ENCODE results near the gene ARHGAP40.

DNA sequence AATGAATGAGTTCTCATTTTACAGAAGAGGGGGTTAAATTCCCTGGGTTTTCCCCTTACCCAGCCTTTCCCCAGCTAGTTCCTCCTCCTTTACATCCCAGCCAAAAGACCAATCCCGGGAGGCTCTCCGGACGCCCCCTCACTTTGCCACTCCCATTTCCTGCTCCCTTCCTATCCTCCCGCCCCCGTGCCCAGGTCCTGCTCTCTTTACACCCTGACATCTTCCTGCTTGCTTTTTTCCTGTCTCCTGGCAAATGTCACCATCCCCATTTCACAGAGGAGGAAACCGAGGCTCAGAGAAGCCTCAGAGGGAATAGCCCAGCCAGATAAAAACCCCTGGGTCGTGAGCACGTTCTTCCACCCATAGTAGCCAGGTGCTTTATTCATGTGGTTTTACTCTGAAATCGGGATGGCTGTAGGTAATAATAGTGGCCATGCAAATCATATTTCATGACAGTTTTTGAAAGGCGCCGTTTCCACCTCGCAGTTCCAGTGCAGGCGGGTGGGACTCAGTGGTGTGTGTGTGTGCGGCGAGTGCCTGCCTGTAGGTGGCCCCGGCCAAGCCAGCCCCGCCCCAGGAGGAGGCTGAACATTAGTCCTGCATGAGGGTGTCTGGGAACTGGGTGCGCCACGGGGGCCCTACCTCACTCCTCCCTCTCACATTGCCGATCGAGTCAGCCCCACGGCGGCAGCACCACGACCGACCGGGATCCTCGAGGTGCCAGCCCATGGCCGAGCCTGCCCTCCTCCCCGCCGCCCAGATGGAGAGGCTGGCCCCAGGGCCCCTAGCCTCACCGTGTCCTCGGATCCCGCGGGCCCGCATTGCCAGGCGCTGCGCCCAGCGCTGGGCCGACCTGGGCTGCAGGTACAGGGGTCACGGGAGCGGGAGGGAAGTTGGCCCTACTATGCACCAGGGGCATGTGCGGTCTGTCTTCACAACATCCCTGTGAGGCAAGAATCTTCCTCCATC is at the start of gene ARHGAP40:
- TF ChIP-seq, protein P1, sequence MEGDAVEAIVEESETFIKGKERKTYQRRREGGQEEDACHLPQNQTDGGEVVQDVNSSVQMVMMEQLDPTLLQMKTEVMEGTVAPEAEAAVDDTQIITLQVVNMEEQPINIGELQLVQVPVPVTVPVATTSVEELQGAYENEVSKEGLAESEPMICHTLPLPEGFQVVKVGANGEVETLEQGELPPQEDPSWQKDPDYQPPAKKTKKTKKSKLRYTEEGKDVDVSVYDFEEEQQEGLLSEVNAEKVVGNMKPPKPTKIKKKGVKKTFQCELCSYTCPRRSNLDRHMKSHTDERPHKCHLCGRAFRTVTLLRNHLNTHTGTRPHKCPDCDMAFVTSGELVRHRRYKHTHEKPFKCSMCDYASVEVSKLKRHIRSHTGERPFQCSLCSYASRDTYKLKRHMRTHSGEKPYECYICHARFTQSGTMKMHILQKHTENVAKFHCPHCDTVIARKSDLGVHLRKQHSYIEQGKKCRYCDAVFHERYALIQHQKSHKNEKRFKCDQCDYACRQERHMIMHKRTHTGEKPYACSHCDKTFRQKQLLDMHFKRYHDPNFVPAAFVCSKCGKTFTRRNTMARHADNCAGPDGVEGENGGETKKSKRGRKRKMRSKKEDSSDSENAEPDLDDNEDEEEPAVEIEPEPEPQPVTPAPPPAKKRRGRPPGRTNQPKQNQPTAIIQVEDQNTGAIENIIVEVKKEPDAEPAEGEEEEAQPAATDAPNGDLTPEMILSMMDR (IDR thresholded peaks at IDR 0.05) = peak in 1 of 7 experiments; percentile 8
- no peak for TF ChIP-seq POLR2A (IDR thresholded peaks at IDR 0.05)
